Gastroesophageal sphincter (tissue), 3 donors: ENCODE data around the gene THBS1.

Experiments used
- CTCF ChIP-seq, 4 experiments: fragments of 200-600 bp in 2 of 4; fragments of 450-650 bp in 2 of 4; sonication (generic) in 1 of 4; IDR thresholded peaks; one replicate each; pipeline ENCODE4 v1.5.1; 2017 to 2019; ENCODE audit warnings: antibody characterized with exemption in 4 of 4, mild to moderate bottlenecking in 2 of 4, moderate library complexity in 2 of 4
- POLR2A ChIP-seq, 2 donors: fragments of 450-650 bp; IDR thresholded peaks; one replicate each; pipeline ENCODE4 v1.6.1; 2017; ENCODE audit warnings: antibody characterized with exemption in 2 of 2, mild to moderate bottlenecking in 2 of 2, moderate library complexity in 1 of 2
- POLR2AphosphoS5 ChIP-seq: sonication (generic); formaldehyde crosslinking; IDR thresholded peaks from one replicate; pipeline ENCODE4 v1.6.1; 2017; ENCODE audit warnings: antibody characterized with exemption

GRCh38 chr15:39605146-39605545 lies 24.3 kb downstream of the THBS1 start:
- TF ChIP-seq POLR2AphosphoS5: no peak
- no peak for TF ChIP-seq CTCF (IDR thresholded peaks at IDR 0.05)
- no peak for TF ChIP-seq POLR2A (IDR thresholded peaks at IDR 0.05)
